HepG2 (cell line): ENCODE measurements around the gene CCT5. TPM values are rescaled to one million over a fixed set of nuclear protein-coding genes. Genes with fewer than 3 reads are reported as not detected.

Experiments used
- ATF1 ChIP-seq: IDR thresholded peaks from 2 replicates; pipeline ENCODE4 v1.6.1; 2016; ENCODE audit warnings: mild to moderate bottlenecking, control low read depth
- FOXK1 ChIP-seq: sonication (generic); formaldehyde crosslinking; IDR thresholded peaks from 2 replicates; pipeline ENCODE4 v1.4.0; 2020; ENCODE audit warnings: low read depth, missing genetic modification reagents, borderline replicate concordance
- HDAC2 ChIP-seq: sonication (generic); formaldehyde crosslinking; IDR thresholded peaks from 2 replicates; pipeline ENCODE4 v1.4.0; 2020; ENCODE audit warnings: missing genetic modification reagents
- PAF1 ChIP-seq: IDR thresholded peaks from 2 replicates; pipeline ENCODE4 v1.6.1; 2016; ENCODE audit warnings: missing genetic modification reagents, missing compliant biosample characterization
- RELA ChIP-seq: sonication (generic); formaldehyde crosslinking; IDR thresholded peaks from 2 replicates; pipeline ENCODE4 v1.4.0; 2020; ENCODE audit warnings: missing genetic modification reagents
- SPEN ChIP-seq: sonication (generic); formaldehyde crosslinking; IDR thresholded peaks from 2 replicates; pipeline ENCODE4 v1.5.1; 2020; ENCODE audit warnings: low read depth, mild to moderate bottlenecking, missing genetic modification reagents
- ZFY ChIP-seq: sonication (generic); formaldehyde crosslinking; IDR thresholded peaks from 2 replicates; pipeline ENCODE4 v1.4.0; 2020; ENCODE audit warnings: missing genetic modification reagents
- ZNF12 ChIP-seq: sonication (generic); formaldehyde crosslinking; IDR thresholded peaks from 2 replicates; pipeline ENCODE4 v1.5.0; 2020; ENCODE audit warnings: missing genetic modification reagents
- ZNF160 ChIP-seq: sonication (generic); formaldehyde crosslinking; IDR thresholded peaks from 2 replicates; pipeline ENCODE4 v1.8.0; 2022; ENCODE audit warnings: mild to moderate bottlenecking, inconsistent platforms, missing genetic modification reagents
- ZNF180 ChIP-seq: sonication (generic); formaldehyde crosslinking; IDR thresholded peaks from 2 replicates; pipeline ENCODE4 v1.4.0; 2020; ENCODE audit warnings: low read depth, missing genetic modification reagents, borderline replicate concordance
- ZNF292 ChIP-seq: sonication (generic); formaldehyde crosslinking; IDR thresholded peaks from 2 replicates; pipeline ENCODE4 v1.8.1; 2022; ENCODE audit warnings: mild to moderate bottlenecking, low read depth, missing genetic modification reagents, borderline replicate concordance
- ZNF484 ChIP-seq: sonication (generic); formaldehyde crosslinking; IDR thresholded peaks from 2 replicates; pipeline ENCODE4 v1.5.1; 2020; ENCODE audit warnings: mild to moderate bottlenecking, low read depth, missing genetic modification reagents, borderline replicate concordance
- ZNF674 ChIP-seq: sonication (generic); formaldehyde crosslinking; IDR thresholded peaks from 2 replicates; pipeline ENCODE4 v1.5.0; 2020; ENCODE audit warnings: low read depth, mild to moderate bottlenecking, missing genetic modification reagents
- ZNF678 ChIP-seq: sonication (generic); formaldehyde crosslinking; IDR thresholded peaks from 2 replicates; pipeline ENCODE4 v1.4.0; 2020; ENCODE audit warnings: mild to moderate bottlenecking, missing genetic modification reagents
- polyA plus RNA-seq, 8 experiments: library from polyadenylated mRNA; depleted of rRNA in 3 of 8; stranded (reverse) in 7 of 8; unstranded in 1 of 8; fragments of >200 nt; fragmentation: Illumina TruSeq in 4 of 8; extraction: Trizol in 4 of 8; gene quantifications; 2 replicates each; pipeline versions ENCODE4 v1.2.1 to v1.2.3, GENCODE V29; 2011 to 2016; ENCODE audit warnings: low read depth in 4 of 8, missing spikeins in 1 of 8, mixed read lengths in 1 of 8; ENCODE audit not compliant: insufficient read depth in 1 of 8
- total RNA-seq, 5 experiments: library from RNA; depleted of rRNA; stranded (reverse); fragments of >200 nt; fragmentation: Illumina TruSeq; extraction: Trizol; gene quantifications; 2 replicates each; pipeline ENCODE4 v1.2.3, GENCODE V29; 2016; ENCODE audit warnings: low read depth in 1 of 5
- TF ChIP-seq, protein P1 (sequence below): sonication (generic); formaldehyde crosslinking; IDR thresholded peaks from 2 replicates; pipeline ENCODE4 v1.4.0; 2020; ENCODE audit warnings: missing genetic modification reagents
- TF ChIP-seq, protein P2 (sequence below): sonication (generic); formaldehyde crosslinking; conservative IDR thresholded peaks from 2 replicates; pipeline ENCODE4 v1.8.0; 2022; ENCODE audit warnings: missing genetic modification reagents
- TF ChIP-seq, protein P3 (sequence below): sonication (generic); formaldehyde crosslinking; IDR thresholded peaks from 2 replicates; pipeline ENCODE4 v1.5.0; 2020; ENCODE audit warnings: mild to moderate bottlenecking, low read depth, missing genetic modification reagents, borderline replicate concordance
- TF ChIP-seq, protein P4 (sequence below): sonication (generic); formaldehyde crosslinking; IDR thresholded peaks from 2 replicates; pipeline ENCODE4 v1.4.0; 2020; ENCODE audit warnings: missing genetic modification reagents
- TF ChIP-seq, protein P5 (sequence below): sonication (generic); formaldehyde crosslinking; IDR thresholded peaks from 2 replicates; pipeline ENCODE4 v1.4.0; 2020; ENCODE audit warnings: missing genetic modification reagents; ENCODE audit errors: not compliant biosample characterization
- TF ChIP-seq, protein P6 (sequence below): sonication (generic); formaldehyde crosslinking; IDR thresholded peaks from 2 replicates; pipeline ENCODE4 v1.8.0; 2022; ENCODE audit warnings: mild to moderate bottlenecking, missing genetic modification reagents; ENCODE audit not compliant: insufficient replicate concordance

CCT5 gene
- total and polyA plus RNA-seq, 2 of the 13 experiments (the other 11 are each of a cell fraction or from before 2014, with no cell fraction given): 319 to 708 TPM

DNA sequence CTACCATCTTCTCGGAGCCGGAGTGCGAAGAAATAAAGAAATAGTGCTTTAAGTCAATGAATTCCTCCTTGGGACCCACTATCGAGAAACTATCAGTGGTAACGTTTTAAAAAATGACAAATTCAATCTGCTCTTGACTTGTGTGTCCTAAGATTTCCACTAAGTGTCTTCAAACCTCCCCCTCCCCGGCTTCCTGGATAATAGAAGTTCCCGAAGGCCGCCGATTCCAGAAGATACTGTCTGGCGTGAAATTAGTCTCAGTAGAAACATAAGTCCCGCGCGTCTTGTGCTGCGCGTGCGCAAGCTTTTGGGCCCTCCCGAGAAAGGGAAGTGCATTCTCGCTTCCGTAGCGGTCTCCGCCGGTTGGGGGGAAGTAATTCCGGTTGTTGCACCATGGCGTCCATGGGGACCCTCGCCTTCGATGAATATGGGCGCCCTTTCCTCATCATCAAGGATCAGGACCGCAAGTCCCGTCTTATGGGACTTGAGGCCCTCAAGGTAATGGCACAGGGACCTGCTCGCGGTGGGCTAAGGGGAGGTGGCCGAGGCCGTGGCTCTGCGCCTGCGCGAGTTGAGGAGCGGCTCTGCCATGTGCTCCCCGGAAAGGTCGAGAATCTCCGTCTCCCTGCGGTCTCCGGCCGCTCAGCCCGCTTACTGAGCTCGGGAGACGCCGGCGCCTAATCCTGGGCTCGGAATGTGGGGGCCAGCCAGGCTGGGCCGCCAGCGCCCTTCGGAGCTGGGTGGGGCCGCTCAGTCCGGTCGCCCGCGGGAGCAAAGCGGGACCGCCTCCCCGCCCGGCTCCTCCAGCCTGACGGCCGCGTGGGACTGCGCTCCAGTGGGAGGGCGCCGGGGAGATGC lies at the start of gene CCT5 (continued):
- TF ChIP-seq ZNF674 (CRISPR knock-in tag): no peak
- TF ChIP-seq ZNF12 (CRISPR knock-in tag): peak; percentile 54; the same call in 1 of the 2 replicates
- peak; percentile 87 for TF ChIP-seq ZFY (CRISPR knock-in tag)
- TF ChIP-seq PAF1: no peak
- TF ChIP-seq, protein P1, sequence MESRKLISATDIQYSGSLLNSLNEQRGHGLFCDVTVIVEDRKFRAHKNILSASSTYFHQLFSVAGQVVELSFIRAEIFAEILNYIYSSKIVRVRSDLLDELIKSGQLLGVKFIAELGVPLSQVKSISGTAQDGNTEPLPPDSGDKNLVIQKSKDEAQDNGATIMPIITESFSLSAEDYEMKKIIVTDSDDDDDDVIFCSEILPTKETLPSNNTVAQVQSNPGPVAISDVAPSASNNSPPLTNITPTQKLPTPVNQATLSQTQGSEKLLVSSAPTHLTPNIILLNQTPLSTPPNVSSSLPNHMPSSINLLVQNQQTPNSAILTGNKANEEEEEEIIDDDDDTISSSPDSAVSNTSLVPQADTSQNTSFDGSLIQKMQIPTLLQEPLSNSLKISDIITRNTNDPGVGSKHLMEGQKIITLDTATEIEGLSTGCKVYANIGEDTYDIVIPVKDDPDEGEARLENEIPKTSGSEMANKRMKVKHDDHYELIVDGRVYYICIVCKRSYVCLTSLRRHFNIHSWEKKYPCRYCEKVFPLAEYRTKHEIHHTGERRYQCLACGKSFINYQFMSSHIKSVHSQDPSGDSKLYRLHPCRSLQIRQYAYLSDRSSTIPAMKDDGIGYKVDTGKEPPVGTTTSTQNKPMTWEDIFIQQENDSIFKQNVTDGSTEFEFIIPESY (CRISPR knock-in tag): no peak
- TF ChIP-seq HDAC2 (CRISPR knock-in tag): no peak
- TF ChIP-seq RELA (CRISPR knock-in tag): no peak
- no peak for TF ChIP-seq ZNF292 (CRISPR knock-in tag)
- TF ChIP-seq, protein P2, sequence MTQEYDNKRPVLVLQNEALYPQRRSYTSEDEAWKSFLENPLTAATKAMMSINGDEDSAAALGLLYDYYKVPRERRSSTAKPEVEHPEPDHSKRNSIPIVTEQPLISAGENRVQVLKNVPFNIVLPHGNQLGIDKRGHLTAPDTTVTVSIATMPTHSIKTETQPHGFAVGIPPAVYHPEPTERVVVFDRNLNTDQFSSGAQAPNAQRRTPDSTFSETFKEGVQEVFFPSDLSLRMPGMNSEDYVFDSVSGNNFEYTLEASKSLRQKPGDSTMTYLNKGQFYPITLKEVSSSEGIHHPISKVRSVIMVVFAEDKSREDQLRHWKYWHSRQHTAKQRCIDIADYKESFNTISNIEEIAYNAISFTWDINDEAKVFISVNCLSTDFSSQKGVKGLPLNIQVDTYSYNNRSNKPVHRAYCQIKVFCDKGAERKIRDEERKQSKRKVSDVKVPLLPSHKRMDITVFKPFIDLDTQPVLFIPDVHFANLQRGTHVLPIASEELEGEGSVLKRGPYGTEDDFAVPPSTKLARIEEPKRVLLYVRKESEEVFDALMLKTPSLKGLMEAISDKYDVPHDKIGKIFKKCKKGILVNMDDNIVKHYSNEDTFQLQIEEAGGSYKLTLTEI (CRISPR knock-in tag): no peak
- TF ChIP-seq ZNF180 (CRISPR knock-in tag): no peak
- TF ChIP-seq SPEN: peak; percentile 57
- no peak for TF ChIP-seq FOXK1
- no peak for TF ChIP-seq ZNF678 (CRISPR knock-in tag)
- TF ChIP-seq ZNF160 (CRISPR knock-in tag): 0 out of 2 replicates have a peak, but pooled peaks have one; percentile 54
- TF ChIP-seq, protein P3, sequence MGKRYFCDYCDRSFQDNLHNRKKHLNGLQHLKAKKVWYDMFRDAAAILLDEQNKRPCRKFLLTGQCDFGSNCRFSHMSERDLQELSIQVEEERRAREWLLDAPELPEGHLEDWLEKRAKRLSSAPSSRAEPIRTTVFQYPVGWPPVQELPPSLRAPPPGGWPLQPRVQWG (CRISPR knock-in tag): no peak
- TF ChIP-seq, protein P4, sequence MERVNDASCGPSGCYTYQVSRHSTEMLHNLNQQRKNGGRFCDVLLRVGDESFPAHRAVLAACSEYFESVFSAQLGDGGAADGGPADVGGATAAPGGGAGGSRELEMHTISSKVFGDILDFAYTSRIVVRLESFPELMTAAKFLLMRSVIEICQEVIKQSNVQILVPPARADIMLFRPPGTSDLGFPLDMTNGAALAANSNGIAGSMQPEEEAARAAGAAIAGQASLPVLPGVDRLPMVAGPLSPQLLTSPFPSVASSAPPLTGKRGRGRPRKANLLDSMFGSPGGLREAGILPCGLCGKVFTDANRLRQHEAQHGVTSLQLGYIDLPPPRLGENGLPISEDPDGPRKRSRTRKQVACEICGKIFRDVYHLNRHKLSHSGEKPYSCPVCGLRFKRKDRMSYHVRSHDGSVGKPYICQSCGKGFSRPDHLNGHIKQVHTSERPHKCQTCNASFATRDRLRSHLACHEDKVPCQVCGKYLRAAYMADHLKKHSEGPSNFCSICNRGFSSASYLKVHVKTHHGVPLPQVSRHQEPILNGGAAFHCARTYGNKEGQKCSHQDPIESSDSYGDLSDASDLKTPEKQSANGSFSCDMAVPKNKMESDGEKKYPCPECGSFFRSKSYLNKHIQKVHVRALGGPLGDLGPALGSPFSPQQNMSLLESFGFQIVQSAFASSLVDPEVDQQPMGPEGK (CRISPR knock-in tag): no peak; the same call in 1 of the 2 replicates
- TF ChIP-seq, protein P5, sequence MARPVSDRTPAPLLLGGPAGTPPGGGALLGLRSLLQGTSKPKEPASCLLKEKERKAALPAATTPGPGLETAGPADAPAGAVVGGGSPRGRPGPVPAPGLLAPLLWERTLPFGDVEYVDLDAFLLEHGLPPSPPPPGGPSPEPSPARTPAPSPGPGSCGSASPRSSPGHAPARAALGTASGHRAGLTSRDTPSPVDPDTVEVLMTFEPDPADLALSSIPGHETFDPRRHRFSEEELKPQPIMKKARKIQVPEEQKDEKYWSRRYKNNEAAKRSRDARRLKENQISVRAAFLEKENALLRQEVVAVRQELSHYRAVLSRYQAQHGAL: peak; percentile 88
- TF ChIP-seq ZNF484 (CRISPR knock-in tag): no peak
- TF ChIP-seq, protein P6, sequence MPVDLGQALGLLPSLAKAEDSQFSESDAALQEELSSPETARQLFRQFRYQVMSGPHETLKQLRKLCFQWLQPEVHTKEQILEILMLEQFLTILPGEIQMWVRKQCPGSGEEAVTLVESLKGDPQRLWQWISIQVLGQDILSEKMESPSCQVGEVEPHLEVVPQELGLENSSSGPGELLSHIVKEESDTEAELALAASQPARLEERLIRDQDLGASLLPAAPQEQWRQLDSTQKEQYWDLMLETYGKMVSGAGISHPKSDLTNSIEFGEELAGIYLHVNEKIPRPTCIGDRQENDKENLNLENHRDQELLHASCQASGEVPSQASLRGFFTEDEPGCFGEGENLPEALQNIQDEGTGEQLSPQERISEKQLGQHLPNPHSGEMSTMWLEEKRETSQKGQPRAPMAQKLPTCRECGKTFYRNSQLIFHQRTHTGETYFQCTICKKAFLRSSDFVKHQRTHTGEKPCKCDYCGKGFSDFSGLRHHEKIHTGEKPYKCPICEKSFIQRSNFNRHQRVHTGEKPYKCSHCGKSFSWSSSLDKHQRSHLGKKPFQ (CRISPR knock-in tag): no peak
- TF ChIP-seq ATF1: peak; percentile 54; the same call in 1 of the 2 replicates
